ENCODE measurements around the gene DENND1B.

DENND1B gene

DNA sequence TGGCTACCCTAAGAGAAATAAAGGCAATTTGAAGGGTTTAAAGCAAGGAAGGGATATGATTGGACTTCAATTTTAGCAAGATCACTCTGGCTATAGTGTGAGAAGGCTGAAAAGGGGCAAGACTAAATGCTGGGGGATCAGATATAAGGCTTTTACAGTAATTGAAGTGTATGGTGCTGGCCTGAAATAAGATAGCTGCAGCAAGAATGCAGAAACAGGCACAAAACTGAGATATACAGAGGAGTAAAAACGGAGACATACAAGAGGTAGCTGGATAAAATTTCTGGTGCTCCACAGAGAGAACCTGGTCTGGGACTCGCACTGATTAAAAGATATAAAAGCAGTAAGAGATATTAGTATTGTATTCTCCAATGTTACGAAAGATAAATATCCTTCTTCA lies 92.0 kb downstream of the DENND1B start:
- no peak for DNase-seq

DNA sequence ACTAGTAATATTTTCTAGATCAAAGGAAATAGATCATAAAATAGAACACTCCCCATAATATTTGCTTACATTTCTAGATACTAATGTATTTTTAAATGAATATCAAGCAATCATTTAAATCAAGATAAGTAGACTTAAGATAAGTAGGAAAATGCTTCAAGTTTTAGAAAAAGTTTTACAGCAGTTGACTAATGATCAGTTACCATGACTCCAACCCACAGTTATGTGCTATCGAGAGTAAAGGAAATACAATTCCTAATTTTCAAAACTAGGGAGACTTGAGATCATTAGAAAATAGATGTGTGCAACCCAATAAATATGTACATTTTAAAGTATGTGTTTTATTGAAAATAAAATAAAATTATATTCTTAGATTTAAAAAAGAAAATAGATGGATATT lies 95.0 kb downstream of the DENND1B start:
- DNase-seq = no peak

DNA sequence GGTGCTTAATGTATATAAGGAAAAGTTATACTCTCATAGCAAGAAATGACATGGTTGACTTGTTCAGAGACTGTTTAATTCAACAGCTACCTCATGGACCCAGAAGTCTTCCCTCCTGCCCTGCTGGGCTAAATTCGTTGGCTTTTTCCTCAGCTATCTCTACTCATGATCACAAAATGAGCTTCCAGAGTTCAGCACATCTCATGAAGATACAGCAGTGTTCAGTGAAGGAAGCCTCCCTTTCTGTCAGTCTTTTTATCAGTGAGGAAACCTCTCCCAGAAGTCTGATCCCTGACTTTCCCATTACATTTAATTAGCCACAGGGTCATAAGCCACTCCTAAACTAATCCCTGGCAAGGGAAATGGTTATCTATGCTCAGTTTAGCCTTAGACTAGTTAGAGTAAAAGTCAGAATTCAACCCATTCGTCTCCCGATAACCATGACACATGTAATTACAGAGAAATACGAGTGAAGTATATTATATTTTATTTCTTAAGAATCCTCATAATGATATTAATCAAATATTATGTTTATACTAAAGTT lies 97.5 kb downstream of the DENND1B start:
- DNase-seq = no peak

DNA sequence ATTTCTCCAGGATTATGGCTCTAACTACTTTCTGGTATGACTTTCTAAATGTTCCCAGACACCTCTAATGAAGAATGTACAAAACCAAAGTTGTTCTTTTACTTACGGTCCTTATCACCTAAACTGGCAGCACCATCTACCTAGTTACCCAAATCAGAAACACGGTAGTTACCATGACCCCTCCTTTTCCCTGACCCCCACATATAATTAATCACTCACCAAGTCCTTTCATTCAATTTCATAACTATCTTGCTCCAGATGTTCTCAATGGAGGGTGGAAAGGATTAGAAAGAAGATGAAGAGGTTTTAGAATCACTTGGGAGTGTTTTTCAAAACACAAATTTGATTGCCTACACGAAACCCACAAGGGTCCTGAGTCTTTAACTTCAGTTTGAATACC lies 98.0 kb downstream of the DENND1B start:
- DNase-seq = no peak

DNA sequence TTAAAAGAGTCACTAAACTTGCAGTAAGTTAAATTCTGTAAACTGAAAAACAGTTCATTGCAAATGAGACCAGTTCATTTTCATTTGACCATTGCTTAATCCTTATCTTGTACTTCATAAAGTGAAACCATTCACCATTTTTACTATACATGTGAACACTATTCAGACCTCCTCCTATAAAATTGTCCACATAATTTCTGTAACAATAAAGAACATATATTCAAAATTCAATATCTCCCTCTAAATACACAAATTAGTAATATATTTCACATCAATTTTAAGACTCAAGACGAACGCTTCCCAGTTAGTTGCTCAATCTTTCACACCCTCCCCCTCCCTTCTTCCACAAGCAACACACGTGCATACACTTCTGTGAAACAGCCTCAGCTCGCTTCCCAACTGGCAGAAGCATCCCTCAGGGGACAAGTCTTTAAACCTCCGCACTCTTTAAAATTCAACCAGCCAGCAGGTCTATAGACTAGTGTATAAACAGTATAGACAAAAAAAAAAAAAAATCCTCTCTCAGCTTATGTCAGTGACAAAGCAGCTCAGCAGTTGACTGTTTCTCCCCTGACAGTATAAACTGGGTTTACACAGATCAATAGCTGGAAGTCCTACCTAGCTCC lies 99.6 kb downstream of the DENND1B start:
- no peak for DNase-seq

DNA sequence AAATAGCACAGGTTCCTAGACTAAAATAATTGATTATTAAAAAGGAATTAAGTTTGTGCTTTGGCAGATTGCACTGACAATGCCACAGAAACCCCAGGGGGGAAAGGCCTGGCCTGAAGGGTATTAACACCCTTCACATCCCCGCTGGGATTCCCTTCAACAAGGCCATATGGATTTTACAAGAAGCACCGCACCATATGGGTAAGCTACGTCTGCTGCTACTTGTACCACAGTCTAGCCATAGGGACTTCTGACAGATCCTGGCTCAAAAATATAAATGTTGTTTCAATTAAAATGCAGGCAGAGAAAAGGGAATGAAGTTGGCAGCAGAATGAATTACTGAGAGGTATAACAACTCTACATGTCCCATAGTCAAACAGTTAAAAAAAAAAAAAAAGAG lies 101.0 kb downstream of the DENND1B start:
- DNase-seq = no peak

DNA sequence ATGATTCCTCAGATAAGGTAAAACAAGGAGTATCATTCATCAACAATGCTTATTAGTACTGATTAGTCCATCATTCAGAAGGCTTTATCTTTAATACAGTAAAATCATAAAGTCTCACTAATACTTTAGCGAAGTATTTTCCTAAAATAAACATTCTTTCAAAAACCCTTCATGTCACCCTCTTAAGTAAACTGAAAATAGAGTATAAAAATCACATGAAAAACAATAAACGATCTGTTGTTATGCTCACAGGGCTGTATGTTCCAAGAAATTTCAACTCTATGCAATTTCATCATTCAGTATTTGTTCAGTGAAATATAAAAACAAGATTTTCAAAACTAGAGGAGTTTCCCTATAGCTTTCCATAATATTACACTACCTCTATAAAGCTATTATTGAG lies 102.0 kb downstream of the DENND1B start:
- DNase-seq = no peak

DNA sequence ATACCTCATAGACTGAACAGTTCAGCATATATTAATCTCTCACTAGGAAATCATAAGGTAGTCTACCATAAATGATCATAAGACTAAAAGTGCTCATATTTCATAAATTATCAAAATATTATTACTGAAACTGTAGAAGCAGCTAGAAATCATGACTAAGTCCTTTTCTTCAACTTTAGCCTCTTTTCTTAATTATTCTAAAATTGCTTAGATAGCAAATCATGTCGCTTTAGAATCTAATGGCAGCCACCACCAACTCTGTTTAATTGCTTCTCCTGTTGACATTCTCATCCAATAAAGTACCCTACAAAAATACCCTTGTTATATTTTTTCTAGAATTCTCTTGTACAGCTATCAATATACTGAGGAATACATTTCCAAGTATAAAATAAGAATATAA lies 102.9 kb downstream of the DENND1B start:
- no peak for DNase-seq

DNA sequence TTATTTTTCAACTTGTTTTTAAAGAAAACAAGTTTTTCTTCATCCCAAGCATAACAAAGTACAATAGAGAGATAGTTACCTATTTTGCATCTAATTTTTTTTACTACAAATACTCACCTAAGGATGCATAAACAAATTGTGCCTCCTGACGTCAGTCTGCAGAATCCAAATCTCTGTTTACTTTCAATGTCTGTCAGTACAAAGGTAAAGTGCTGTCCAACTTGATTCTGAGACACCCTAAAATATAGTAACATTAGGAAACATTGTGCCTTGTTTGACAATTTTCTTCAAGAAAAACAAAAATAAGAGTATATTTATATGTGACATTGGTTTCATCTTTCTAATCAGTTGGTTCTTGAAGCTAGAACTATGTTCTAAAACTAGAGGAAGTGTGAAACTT lies 103.4 kb downstream of the DENND1B start:
- DNase-seq = no peak

DNA sequence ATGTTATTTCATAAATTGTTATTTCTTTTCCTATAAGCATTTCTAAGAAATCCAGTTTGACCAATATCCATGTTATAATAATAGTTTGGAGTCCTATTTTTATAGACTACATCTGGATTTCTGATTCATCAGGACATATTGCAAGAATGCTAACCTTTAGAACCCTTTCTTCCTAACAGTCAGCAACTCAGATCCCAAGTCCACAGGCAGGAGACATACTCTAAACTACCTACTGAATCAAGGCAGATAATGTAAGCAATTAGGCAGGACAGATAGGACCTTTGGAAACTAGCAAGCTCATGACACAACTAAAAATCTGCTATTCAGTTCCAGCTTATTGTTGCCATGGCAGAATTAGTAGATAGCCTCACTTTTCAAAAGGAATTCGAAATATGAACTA lies 104.1 kb downstream of the DENND1B start:
- DNase-seq = no peak

DNA sequence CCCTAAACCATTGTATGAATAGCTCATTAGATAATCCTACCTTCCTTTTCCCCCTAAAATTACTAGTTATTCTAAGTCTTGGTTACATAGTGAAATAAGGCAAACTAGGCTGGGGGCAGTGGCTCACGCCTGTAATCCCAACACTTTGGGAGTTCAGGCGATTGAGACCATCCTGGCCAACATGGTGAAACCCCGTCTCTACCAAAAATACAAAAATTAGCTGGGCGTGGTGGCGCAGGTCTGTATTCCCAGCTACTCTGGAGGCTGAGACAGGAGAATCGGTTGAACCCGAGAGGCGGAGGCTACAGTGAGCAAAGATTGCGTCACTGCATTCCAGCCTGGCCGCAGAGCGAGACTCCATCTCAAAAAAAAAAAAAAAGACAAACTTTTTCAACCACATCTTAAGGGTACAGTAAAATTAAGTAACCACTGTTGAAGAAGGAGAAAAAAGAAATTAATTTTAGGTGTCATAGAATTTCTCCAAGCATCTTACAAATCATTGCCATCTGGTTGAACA lies 108.5 kb downstream of the DENND1B start:
- DNase-seq = no peak

DNA sequence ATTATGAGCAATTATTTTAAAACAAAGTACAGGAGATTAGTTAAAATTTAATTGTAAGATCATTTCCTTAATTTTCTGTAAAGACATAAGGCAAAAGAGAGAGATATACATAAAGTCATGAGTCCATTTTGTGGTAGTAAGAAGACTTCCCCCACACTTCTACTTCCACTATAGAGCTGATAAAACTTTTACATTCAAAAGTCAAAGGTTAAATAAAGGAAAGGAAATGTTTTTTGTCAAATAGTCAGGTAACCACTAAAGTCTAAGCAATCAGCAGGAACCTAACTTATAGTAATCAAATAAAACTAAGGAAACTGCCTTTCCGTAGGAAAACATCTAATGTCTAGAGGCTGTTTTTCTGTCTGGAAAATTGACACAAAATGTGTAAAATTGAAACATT lies 110.9 kb downstream of the DENND1B start:
- DNase-seq = no peak

DNA sequence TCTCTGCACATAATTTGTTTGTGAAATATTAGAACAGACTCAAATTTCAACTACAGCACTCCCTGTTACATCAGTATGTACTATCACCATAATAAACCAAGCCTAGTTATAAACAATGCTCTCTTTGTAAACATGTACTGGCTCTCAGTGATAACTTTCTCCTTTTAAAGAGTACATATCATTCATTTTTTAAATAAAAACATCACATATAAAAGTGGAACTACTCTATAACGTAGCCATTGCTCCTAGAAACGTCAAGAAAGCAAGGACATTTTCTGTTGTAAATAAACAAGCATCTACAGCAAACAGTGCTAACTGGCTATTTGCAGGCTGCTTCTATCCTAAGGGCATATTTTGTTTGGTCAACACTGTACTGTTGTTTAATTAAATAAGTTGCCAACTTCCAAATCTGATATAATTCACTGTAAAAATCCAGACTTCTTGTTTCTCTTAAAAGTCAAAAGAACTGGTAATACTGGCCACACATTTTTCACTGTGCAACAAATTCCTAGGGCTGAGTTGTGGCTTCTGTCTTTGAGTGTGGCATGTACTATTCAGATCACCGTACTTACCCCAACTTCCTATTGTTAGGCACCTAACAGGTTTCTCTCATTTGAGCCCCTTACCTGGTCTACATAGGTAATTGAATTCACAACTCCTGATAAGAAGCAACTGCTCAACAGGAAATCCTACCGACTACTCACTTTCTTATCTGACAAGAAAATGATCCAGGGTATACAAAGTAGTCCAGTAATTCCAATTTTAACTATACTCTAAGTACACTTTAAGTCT lies 111.9 kb downstream of the DENND1B start:
- no peak for DNase-seq

DNA sequence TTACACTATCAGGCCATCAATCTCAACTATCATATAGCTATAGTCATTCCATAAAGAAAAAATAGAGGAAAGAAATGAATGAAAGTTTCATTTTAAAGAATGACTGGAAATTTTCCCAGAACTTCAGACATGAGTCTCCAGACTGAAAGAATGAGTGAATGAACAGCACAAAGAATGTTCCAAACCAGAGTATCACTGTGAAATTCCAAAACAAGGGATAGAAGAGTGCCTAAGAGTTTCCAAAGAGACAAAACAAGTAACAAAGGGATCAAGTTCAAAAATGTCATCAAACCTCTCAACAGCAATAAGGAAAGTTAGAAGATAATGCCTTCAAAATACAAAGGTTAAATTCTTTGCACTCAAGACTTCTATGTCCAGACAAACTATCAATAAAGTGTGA lies 114.9 kb downstream of the DENND1B start:
- DNase-seq = no peak

DNA sequence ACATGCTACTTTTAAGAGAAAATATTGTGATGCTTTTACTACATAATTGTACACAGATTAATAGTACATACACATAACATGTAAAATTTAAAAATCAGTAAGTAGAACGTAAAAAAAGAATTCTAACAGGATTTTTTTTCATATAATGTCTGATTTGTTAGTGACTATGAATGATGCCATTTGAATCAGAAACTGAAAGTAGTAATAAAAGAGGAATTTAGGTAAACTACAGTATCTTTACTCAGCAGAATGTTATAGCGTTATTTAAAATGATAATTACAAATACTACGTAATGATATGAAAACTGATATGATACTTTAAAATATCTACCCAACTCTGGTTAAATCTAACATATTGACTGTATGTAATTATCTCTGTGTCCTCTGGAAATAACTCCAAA lies 116.1 kb downstream of the DENND1B start:
- no peak for DNase-seq

DNA sequence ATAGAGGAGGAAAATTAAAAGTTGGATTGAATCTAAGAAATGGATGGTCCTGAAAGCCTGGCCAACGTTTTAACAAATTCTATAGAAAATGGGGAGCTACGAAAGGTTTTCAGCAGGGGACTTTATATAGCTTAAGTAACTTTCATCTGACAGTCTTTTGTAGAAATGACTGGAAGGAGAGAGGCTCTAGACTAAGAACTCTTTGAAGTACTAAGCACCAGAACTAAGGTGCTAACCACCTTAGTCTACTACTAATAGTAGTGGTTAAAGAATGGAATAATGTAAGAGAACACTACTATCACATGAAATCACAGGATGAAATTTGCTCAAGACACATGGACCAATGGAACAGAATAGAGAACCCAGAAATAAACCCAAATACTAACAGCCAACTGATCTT lies 126.1 kb downstream of the DENND1B start:
- DNase-seq = no peak

DNA sequence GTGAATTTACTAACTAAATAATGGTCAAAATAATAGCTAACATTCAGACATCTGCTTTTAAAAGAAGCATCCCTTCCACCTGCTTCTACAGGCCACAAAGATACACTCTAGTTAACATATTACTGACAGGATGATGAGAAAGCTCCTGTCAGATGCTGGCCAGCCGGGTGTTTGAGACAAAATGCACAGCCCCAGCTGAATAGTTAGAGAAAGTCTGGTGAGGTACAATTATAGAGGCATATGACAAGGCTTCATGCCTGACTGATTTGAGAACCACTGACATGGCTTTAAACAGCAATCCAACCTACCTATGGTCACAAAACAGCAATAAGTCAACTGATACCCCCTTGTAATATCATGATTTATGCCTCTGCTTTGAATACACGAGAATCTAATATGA lies 137.0 kb downstream of the DENND1B start:
- no peak for DNase-seq

DNA sequence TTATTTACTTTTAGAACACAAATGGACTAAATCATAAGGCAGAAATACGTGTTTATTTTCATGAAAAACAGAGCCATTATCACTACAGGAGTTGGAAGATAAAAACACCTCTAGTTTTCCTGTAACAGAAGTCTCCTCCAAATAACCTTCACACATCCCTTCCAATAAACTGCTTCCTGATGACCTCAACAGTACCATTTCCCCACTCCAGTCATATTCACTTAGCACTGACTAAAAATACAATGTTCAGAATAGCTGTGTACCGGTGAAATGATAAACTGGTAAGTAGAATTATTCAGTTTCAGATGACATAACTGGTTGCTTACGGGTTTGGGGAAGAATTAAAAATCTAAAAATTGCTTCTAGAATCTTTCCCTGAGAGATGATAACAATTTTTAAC lies 137.9 kb downstream of the DENND1B start:
- DNase-seq = no peak

DNA sequence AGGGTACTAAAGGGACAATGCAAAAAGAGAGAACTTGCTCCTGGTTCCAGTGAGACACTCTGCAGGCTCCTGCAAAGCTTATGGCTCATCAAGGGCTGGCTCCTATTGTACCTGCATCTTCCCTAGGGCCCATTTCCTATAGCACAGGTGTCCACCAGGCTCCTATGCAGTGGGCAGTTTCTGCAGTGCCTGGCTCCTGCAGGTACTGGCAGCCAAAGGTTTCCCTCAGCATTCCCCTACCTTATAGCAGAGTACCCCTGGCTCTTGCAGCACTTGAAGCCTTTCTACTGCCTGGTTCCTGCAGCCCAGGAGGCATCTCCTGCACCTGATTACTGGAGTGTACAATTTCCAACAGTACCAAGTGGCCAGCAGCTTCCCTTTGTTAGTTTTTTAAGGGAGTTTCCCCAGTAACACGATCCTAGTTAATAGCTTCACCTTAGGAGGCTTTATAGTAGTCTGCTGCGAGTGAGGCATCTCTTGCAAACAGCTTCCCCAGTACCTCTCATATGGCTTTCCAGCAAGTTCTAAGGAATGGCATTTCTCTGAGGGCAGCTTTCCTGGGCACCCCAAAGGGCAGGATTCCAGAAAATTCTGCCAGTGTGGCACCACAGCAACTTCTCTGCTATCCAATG lies 141.7 kb downstream of the DENND1B start:
- no peak for DNase-seq

DNA sequence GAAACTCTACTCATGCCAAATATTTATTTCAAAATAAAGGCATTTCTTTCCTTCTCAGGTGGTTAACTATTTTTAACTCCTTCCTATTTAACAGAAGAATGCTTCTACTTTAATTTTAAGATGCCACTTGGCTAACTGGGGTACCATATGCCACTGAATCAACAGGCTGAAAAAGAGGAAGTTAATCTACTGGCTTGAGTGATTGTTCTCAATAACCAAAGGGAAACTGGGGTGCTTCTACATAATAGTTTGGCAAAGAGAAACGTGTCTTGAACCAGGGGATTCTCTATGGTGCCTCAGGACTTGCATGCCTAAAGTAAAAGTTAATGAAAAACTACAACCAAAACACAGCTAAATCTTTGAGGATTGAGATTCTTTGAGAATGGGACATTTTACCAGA lies 142.6 kb downstream of the DENND1B start:
- no peak for DNase-seq

DNA sequence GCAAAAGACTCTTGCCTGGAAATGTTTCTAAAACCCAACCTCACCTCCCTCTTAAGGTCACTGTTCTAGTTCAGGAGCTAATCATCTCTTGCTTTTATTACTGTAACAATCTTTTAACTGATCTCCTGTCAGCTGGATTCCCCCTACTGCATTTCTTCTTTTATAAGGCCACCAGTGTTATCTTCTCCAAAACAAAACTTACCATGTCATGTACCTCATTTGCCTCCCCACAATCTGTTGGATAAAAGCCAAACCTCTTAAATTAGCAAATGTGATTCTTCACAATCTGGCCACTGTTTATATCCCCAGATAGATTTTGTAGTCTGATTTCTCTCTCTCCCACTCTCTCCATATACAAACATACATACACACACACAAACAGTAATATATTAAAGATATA lies 143.3 kb downstream of the DENND1B start:
- DNase-seq = no peak

DNA sequence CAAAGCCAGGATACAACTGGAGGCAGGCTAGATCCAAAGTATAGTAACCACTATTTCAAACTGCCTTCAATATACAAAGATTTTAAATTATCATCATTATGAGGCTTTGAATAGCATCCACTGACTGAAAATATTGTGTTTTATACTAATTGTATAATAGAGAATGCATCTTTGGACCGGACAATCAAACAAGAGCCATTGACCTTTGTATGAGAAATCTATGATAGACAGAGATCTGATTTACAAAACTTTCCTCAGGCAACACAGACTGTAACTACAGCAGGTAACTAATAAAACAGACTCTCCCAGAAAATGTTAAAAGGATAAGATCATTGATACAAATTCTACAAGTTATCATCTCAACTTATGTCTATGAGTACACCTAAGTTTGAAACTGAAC lies 152.9 kb downstream of the DENND1B start:
- no peak for DNase-seq

DNA sequence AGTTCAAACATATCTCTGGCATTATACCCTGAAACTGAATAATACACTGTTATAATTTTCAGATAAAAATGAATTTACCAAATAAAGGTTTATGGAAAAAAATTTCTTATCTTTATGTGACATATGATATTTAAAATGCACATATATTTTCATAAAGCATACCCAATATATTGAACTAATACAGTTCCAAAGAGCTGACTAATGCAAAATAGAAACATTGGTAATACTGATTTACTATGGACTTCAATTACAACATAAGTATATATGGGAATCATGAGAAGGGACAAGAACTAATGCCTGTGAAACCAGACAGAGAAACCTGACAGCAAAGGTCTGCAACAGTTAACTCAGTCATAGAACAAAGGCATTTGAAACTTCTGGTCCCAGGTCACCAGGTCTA lies 153.5 kb downstream of the DENND1B start:
- DNase-seq = no peak

DNA sequence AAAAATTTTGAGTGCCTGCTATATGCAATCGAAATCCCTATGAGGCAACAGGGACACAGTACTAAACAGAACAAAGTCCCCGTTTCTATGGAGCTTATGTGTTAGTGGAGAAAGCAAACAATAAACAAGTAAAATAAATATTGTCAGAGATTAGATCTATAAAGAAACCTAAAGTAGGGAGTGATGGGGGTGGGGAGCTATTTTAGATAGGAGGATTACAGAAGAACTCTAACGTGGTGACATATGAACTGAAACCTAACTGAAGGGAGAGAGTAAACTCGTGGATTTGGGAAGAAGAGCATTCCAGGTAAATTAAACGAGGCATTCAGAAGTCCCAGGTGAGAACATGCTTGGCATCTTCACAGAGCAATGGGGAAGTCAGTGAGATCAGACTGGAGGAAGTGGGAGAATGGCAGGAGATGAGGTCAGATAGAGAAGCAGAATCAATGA lies 154.5 kb downstream of the DENND1B start:
- no peak for DNase-seq
